ENCODE measurements around the gene RPS19. TPM values are rescaled to one million over a fixed set of nuclear protein-coding genes. Genes with fewer than 3 reads are reported as not detected.

RPS19 gene
- total RNA-seq, 4 donors from 2014 or later = 893 to 1,378 (median 1,179) TPM

- Histone ChIP-seq H3K4me1 (no peaks in the 10 kb centered on the region), H3K9me3 (no peaks in the 10 kb centered on the region), H3K36me3 (no peaks in the 10 kb centered on the region), H3K27ac (replicated peaks in 1 of 4) (no peak overlapping the region), H3K4me3 (no peak overlapping the region), H3K27me3 (peaks cover 0 to 57% (median 3%) of the 10 kb centered on the region in 4 donors)
- TF ChIP-seq EP300 (IDR thresholded peaks at IDR 0.05) = no peak
- TF ChIP-seq, protein P1, sequence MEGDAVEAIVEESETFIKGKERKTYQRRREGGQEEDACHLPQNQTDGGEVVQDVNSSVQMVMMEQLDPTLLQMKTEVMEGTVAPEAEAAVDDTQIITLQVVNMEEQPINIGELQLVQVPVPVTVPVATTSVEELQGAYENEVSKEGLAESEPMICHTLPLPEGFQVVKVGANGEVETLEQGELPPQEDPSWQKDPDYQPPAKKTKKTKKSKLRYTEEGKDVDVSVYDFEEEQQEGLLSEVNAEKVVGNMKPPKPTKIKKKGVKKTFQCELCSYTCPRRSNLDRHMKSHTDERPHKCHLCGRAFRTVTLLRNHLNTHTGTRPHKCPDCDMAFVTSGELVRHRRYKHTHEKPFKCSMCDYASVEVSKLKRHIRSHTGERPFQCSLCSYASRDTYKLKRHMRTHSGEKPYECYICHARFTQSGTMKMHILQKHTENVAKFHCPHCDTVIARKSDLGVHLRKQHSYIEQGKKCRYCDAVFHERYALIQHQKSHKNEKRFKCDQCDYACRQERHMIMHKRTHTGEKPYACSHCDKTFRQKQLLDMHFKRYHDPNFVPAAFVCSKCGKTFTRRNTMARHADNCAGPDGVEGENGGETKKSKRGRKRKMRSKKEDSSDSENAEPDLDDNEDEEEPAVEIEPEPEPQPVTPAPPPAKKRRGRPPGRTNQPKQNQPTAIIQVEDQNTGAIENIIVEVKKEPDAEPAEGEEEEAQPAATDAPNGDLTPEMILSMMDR (IDR thresholded peaks at IDR 0.05) = no peak
- TF ChIP-seq POLR2AphosphoS5 (IDR thresholded peaks at IDR 0.05) = no peak
- TF ChIP-seq POLR2A (IDR thresholded peaks at IDR 0.05; ENCODE audit: low read depth) = no peak
- WGBS = 64% methylated on average over 13 of the region's 13 CpGs
- no peak for DNase-seq (ENCODE audit: extremely low spot score)
- intact Hi-C loops (cut with DNase I) = no loop called here
Observed at GRCh38 chr19:41837981-41838708, 21.9 kb upstream of the RPS19 start.

GRCh38 chr19:41839211-41839610 is 20.8 kb upstream of the RPS19 start:
- Histone ChIP-seq H3K4me1 (no peaks in the 10 kb centered on the region), H3K27me3 (peaks cover 0 to 60% (median 3%) of the 10 kb centered on the region in 4 donors), H3K9me3 (no peaks in the 10 kb centered on the region), H3K27ac (replicated peaks in 1 of 4) (no peak overlapping the region), H3K4me3 (no peak overlapping the region), H3K36me3 (no peaks in the 10 kb centered on the region)
- no peak for DNase-seq (ENCODE audit: extremely low spot score)
- 59% methylated on average over 2 of the region's 2 CpGs for WGBS
- TF ChIP-seq EP300 (IDR thresholded peaks at IDR 0.05) (no peak), POLR2A (IDR thresholded peaks at IDR 0.05; ENCODE audit: low read depth) (no peak), POLR2AphosphoS5 (IDR thresholded peaks at IDR 0.05) (no peak)
- TF ChIP-seq, protein P1 (IDR thresholded peaks at IDR 0.05) = no peak
- intact Hi-C loops (cut with DNase I) = no loop called here

- no peaks in the 10 kb centered on the region for H3K36me3 ChIP-seq
- H3K4me1 ChIP-seq = no peaks in the 10 kb centered on the region
- no peak overlapping the region for H3K27ac ChIP-seq (replicated peaks in 1 of 4)
- H3K4me3 ChIP-seq = no peak overlapping the region
- intact Hi-C loops (cut with DNase I) = no loop called here
- H3K9me3 ChIP-seq = no peaks in the 10 kb centered on the region
- 67% methylated on average over 7 of the region's 7 CpGs for WGBS
- no peak for DNase-seq (ENCODE audit: extremely low spot score)
- peaks cover 0 to 58% (median 0%) of the 10 kb centered on the region in 4 donors for H3K27me3 ChIP-seq
- TF ChIP-seq POLR2A (IDR thresholded peaks at IDR 0.05; ENCODE audit: low read depth) = no peak
- TF ChIP-seq, protein P1 (IDR thresholded peaks at IDR 0.05) = no peak
- TF ChIP-seq EP300 (IDR thresholded peaks at IDR 0.05) = no peak
- no peak for TF ChIP-seq POLR2AphosphoS5 (IDR thresholded peaks at IDR 0.05)
Observed at GRCh38 chr19:41843371-41843770, 16.7 kb upstream of the RPS19 start.

GRCh38 chr19:41844601-41845000 is 15.5 kb upstream of the RPS19 start, which contains the start of gene LYPD4:
LYPD4 (minus strand) TSS chr19:41844683; CDS start chr19:41839285, 5,398 bp downstream.
- Histone ChIP-seq H3K9me3 (no peaks in the 10 kb centered on the region), H3K27me3 (peaks cover 0 to 55% (median 0%) of the 10 kb centered on the region in 4 donors), H3K27ac (replicated peaks in 1 of 4) (no peak within 1 kb of the TSS), H3K36me3 (no peaks in the 10 kb centered on the region), H3K4me3 (no peak within 1 kb of the TSS), H3K4me1 (no peaks in the 10 kb centered on the region)
- DNase-seq (ENCODE audit: extremely low spot score) = no peak
- TF ChIP-seq EP300 (IDR thresholded peaks at IDR 0.05) = no peak
- TF ChIP-seq, protein P1 (IDR thresholded peaks at IDR 0.05) = no peak
- TF ChIP-seq POLR2A (IDR thresholded peaks at IDR 0.05; ENCODE audit: low read depth) = no peak
- no peak for TF ChIP-seq POLR2AphosphoS5 (IDR thresholded peaks at IDR 0.05)
- intact Hi-C loops (cut with DNase I) = no loop called here
- WGBS = 79% methylated on average over 30 of the region's 30 CpGs

DNA sequence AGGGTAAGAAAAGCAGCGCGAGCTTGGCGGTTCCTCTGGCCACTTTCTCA is 15.2 kb upstream of the RPS19 start, which contains the start of gene DMRTC2:
TSS of gene DMRTC2 (plus strand) at position 42 of the 50 bp plus-strand sequence. CDS start 2,387 bp downstream, outside the sequence.
- Histone ChIP-seq H3K36me3 (no peaks in the 10 kb centered on the region), H3K27ac (replicated peaks in 1 of 4) (no peak within 1 kb of the TSS), H3K4me1 (no peaks in the 10 kb centered on the region), H3K27me3 (peaks cover 0 to 55% (median 0%) of the 10 kb centered on the region in 4 donors), H3K9me3 (no peaks in the 10 kb centered on the region), H3K4me3 (no peak within 1 kb of the TSS)
- no peak for DNase-seq (ENCODE audit: extremely low spot score)
- WGBS = 97% methylated on average over 3 of the region's 3 CpGs
- intact Hi-C loops (cut with DNase I) = no loop called here
- TF ChIP-seq, protein P1 (IDR thresholded peaks at IDR 0.05) = no peak
- TF ChIP-seq POLR2AphosphoS5 (IDR thresholded peaks at IDR 0.05) (no peak), EP300 (IDR thresholded peaks at IDR 0.05) (no peak), POLR2A (IDR thresholded peaks at IDR 0.05; ENCODE audit: low read depth) (no peak)

Data from esophagus muscularis mucosa (tissue), 4 donors.